GM18519 (cell line): ENCODE measurements around the gene CD44.
"Not testable (repeated sequence)": the region's sequence is repeated elsewhere in the genome, so short reads cannot be mapped to it uniquely, and the experiment has no call there.

Source experiments
- ATAC-seq: cut with Tn5 transposase; IDR thresholded peaks from one replicate; pipeline ENCODE4 v1.9.1; 2021; ENCODE audit warnings: mild to moderate bottlenecking, moderate library complexity; ENCODE audit not compliant: unreplicated experiment, low FRiP score

Gene CD44

DNA sequence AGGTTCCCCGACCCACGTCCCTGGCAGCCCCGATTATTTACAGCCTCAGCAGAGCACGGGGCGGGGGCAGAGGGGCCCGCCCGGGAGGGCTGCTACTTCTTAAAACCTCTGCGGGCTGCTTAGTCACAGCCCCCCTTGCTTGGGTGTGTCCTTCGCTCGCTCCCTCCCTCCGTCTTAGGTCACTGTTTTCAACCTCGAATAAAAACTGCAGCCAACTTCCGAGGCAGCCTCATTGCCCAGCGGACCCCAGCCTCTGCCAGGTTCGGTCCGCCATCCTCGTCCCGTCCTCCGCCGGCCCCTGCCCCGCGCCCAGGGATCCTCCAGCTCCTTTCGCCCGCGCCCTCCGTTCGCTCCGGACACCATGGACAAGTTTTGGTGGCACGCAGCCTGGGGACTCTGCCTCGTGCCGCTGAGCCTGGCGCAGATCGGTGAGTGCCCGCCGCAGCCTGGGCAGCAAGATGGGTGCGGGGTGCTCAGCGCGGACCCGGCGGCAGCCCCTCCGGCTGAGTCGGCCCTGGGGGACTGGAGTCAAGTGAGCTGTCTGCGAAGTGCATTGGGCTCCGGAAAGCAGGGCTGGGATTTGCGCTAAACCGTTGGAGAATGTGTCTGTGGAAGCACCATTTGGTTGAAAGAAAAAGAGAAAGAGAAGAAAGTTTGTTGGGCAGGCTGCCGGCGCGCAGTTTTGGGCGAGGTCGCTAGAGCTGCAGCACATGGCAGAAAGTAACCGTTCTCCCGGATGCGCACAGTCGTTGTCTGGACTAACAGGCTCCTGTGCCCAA lies at the start of gene CD44:
Gene CD44, plus strand, starts transcription at position 229 of the 779 bp plus-strand sequence. Its CDS starts 133 bp downstream, at position 362.
- ATAC-seq, result no peak

DNA sequence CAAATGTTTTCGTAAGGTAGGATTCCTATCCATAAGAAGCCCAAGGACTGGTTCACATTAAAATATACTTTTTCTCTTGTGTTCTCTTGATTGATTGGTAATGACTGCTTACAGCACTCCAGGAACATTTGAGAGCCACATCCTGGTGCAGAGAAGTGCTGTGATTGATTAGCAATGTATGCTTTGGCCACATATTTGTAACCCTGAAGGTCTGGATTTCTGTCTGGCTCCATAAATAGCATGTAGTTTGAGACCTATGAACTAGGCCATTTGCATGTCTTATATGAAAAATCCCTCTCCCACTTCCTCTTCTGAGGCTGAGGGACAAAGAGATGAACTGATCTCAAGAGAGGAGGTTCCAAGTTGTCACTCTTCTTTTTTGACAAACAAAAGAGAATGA lies 49.3 kb upstream of the CD44 start:
- peak; percentile 65 for ATAC-seq

DNA sequence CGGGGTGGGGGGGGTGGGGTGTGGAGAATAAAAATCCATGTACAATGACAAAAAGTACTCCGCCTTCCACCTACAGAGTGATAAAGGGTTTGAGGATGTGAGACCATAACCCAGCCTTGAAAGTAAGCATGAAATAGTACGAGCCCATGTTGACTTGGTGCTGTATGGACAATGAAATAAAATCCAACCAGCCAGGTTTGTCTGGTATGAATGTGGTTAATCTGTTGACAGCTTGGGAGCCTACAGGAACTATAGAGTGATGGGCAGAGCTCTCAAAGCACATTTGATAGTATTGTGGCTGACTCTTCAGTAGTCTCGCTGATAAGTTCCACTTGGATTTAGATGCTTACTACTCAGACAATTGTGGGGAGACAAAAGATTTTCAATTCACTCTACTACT lies 48.8 kb upstream of the CD44 start:
- ATAC-seq, result no peak

DNA sequence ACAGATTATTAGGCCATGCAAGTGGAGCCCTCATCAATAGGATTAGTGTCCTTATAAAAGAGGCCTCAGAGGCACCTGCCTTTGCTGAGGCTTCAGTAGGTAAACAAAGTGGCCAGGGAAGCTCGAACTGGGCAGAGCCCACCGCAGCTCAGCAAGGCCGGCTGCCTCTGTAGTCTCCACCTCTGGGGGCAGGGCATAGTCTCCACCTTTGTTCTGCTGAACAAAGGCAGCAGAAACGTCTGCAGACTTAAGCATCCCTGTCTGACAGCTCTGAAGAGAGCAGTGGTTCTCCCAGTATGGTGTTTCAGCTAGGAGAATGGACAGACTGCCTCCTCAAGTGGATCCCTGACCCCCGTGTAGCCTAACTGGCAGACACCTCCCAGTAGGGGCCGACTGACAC lies 48.0 kb upstream of the CD44 start:
- ATAC-seq, result not testable (repeated sequence)

DNA sequence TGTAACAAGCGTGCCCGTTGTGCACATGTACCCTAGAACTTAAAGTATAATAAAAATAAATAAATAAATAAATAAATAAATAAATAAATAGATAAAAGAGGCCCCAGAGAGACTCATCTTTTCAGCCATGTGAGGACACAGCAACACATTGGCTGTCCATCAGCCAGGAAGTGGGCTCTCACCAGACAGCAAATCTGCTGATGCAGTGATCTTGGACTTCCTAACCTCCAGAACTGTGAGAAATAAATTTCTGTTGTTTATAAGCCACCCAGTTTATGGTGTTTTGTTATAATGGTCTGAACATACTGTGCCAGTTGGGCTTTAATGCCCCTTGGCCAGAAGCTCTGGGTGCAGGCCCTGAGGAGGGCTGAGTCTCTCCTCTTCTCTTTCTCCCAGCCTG lies 42.2 kb upstream of the CD44 start:
- ATAC-seq, result no peak

DNA sequence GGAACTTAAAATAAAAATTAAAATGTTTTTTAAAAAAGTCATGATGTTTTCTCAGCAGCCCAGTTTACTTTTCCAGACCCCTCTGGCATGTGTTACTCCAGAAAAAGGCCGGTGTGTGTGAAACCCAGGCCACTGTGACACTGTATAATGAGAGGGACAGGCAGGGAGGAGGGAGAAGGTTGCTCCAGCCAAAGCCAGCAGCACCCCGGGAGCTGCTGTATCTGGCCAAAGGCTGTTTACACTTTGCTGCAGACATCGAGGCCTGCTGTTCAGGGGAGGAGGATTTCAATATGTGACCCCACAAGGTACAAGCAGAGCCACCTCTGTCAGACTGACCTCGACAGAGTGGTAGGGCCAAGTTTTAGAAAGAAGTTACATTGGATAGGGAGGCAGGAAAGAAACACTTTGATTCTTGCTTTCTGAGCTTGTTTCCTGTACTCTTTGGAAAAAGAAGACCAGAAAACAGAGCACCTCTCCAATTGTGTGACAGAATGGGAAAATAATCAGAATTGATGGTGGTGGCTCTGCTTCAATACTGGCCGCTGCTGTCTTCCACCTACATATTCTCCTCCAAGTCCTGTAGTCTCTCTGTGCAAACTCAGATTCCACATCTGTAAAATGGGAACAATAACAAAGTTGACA lies 41.0 kb upstream of the CD44 start:
- no peak for ATAC-seq

DNA sequence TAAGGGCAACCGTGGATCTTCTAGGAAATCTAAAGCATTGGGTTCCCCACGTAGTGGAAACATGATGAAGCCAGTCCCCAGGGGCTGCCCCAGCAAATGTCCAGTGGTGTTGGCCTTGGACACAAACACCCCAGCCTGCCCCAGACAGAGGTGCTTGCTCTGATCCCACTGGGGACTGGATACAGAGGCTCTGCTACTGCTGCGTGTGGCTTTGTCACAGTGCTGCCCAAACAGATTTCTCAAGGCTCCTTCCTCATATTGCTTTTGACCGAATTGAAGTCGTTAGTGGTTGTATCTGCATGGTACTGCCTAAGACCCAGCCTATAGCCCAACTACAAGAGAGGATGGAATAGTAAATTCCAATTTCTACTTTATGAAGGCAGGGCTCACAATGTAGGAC lies 40.1 kb upstream of the CD44 start:
- ATAC-seq, result no peak

DNA sequence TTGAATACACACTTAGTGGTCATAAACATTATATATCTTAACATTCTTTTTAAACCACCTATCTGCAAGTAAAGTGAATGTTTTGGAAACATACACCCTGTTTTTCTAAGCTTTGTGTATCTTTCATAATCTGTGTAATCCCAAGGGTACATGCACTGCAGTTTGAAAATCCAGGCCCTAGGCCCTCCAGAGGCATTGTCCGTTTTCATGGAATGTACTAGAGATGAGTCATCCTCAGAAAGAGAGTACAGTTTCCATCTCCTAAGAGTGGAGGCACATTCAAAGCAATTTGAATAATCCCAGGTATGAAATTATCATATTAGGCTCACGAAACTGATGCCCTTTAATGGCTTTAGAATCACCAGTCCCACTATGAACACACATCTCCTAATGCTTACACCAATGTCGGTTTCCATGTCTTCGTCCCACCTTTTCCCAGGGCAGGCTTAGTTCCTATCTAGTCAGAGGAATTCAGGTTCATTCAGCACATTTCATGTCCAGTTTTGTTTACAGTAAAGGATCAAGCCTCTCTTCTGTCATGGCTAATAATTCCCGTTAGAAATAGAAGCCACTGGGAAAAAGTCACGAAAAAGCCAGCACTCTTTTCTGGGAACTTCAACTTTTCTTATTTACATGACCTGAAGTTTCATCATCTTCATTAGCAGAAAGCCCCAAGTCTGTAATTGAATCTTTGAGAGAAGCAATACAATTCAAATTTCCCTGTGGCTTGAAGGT lies 39.5 kb upstream of the CD44 start:
- ATAC-seq, result no peak

DNA sequence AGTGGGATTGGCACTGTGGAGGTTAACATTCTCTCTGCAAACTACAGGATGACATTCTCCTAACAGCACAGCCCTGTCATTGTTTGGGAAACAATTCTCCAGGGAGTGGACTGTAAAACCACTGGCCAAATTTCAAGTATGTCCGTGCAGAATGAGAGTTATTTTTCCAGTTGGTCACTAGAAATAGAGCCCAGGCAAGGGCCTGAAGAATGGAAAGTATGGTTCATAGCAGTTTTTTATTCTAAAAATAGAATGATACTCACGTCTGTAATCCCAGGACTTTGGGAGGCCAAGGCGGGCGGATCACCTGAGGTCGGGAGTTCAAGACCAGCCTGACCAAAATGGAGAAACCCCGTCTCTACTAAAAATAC lies 39.0 kb upstream of the CD44 start:
- ATAC-seq, result no peak

DNA sequence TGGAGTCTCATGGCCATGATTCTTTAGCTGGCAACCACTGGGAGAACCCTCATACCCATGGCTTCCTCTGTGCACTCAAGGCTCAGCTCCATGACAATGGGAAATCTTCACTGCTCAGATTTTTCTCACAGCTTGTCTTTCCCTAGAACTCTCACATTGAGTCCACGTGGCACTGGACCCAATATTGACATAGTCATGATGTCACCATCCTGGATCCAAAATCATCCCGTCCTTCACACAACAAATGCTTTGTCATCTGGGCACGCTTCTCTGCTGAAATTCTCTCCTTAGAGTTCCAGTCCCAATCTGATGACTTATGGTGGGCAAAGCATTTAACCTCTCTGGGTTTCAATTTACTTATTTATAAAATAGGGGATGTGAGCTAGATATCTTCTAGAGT lies 37.7 kb upstream of the CD44 start:
- ATAC-seq, result no peak

DNA sequence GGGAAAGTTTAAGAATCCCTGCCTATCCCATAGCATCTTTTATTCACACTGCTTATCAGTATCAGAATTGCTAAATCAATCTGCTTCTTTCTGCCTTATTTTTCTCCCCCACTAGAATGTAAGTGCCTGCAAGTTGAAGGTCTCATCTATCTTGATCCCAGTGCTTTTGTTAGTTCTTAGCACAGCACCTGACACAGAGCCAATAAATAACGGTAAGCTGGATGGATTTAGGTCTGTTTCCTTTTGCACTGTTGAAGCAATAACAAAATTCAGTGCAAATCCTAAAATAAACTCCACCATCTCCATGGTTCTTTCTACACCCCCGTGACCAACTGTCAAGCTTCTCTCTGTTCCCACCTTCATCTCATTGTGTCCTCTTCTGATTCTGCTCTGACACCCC lies 36.7 kb upstream of the CD44 start:
- ATAC-seq, result no peak

DNA sequence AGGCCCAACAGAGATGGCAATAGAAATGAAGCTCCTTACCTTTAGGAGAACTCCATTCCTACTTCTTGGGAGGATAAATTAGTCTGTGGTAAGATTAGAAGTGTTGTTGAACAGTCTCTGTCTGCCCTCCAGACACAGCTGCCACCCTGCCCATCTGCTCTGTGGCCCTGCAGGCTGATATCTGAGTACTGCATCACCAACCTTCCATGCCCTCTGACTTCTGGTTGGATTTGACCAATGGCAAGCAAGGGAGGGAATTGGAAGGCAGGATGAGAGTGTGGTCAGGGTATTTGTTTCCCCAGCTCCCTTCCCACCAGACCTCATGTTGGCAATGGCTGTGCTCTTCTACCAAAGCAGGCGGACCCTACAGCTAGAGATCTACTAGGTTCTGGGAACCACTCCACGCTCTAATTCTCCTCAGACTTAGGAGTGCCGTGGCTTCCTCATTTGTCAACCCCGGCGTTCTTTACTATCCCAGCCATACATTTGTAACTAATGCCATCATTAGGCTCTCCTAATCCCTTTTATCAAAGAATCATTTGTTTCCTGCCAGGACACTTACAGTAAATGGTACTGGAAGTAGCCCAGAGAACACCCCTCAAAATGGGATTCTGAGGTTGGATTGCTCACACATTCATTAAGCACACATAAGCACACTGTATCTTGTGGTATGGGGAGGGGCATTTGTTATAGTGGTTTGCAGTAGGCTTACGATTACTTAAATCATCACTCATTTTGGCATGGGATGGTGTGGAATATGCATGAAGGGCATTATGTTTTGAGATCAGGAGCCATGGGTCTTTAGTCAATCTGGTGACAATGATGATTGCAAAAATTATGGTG lies 35.4 kb upstream of the CD44 start:
- ATAC-seq, result no peak

DNA sequence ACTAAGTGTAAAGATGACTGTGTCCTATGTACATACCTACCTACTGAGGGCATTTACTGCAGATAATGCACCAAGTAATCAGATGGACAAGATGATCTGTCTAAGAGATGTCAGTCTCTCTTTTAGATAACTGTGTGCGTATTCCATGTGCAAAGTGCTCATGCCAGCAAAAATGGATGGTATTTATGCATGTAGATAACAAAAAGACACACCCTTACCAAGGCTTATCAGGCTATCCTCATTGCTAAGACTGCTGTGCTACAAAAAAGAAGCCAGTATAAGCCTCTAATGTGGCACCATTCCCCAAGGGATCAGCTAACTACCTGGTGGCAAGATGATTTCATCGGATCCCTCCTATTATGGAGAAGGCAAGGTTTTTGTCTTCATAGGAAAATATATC lies 34.3 kb upstream of the CD44 start:
- ATAC-seq, result no peak

DNA sequence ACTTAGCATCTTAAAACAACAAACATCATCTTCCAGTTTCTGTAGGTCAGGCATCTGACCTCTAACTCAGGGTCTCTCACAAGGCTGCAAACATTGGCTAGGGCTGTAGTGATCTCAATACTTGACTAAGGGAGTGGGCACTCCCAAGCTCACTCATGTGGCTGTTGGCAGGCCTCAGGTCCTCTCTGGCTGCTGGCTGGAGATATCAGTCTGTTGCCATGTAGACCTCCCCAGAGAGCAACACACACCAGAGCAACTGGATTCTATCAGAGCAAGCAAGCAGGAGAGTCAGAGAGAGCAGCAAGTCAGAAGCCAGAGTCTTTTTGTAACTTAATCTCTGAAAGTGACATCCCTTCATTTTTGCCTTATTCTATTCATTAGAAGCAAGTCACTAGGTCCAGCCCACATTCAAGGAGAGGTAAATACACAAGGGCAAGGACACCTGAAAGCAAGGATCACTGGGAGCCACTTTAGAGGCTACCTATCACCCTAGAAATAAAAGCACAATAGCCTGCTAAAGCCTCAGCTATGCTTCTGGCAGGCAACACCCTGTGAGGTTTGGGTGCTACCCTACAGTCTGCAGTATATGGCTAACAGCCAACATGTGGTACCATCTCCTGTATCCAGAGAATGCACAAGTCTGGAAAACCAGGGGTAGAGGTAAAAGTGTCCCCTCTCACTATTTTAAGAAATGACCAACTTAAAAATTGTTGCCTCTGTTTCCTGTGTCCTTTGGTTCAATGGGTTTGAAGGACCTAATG lies 33.5 kb upstream of the CD44 start:
- no peak for ATAC-seq

DNA sequence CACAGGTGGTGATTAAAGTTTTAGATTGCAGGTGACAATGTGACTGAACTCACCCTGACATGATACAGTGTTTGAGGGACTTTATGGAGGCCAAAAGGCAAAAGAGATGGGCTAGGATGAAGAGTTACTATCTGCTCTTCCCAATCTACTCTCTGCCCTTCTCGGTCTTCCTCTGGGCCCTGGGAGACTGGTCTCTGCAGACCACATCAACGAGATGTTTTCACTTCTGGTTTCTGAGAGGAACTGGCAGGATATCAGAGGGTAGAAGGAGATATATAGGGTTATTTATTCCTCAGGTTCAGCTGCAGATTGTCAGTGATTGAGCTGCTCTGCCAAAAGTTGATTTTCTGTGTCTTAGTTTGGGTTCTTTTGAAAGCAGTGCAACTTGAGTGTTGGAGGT lies 32.4 kb upstream of the CD44 start:
- peak; percentile 49 for ATAC-seq

DNA sequence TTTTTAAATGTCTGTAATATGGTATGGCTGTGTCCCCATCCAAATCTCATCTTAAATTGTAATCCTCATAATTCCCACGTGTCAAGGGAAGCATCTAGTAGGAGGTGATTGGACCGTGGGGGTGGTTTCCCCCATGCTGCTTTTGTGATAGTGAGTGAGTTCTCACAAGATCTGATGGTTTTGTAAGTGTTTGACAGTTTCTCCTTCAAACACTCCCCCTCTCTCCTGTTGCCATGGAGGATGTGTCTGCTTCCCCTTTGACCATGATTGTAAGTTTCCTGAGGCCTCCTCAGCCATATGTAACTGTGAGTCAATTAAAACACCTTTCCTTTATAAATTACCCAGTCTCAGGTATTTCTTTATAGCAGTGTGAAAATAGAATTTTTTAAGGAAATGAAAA lies 31.1 kb upstream of the CD44 start:
- ATAC-seq, result no peak

DNA sequence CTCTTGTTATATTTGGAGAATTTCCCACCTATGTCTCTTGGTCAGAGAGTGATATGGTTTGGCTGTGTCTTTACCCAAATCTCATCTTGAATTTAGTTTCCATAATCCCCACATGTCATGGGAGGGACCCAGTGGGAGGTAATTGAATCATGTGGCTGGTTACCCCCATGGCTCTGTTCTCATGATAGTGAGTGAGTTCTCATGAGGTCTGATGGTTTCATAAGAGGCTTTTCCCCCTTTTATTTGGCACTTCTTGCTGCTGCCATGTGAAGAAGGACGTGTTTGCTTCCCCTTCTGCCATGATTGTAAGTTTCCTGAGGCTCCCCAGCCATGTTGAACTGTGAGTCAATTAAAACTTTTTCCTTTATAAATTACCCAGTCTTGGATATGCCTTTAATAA lies 30.6 kb upstream of the CD44 start:
- ATAC-seq, result not testable (repeated sequence)

DNA sequence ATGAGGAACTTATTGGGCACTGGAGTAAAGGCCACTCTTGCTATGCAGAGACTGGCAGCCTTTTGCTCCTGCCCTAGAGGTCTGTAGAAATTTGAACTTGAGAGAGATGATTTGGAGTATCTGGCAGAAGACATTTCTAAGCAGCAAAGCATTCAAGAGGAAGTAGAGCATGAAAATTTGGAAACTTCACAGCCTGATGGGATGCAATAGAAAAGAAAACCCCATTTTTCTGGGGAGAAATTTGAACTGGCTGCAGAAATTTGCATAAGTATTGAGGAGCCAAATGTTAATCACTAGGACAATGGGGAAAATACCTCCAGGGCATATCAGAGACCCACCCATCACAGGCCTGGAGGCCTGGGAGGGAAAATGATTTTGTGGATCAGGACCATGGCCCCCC lies 29.9 kb upstream of the CD44 start:
- no peak for ATAC-seq

DNA sequence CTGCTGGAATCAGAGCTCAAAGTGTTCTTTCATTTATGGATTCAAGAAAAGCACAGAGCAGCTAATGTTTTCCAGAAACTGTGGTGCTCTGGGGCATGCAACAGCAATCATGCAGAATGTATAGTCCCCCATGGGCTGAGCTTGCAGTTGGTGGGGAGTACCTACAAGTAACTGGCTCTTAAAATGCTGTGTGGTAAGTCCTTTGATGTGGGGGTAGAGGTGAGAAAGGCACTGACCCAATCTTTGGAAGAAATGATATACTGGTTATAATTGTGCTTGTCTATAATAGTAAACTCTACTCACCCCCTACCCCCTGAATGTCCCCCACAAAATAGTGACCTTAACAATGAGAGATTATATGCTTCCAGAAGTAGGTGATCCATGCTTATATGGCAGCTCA lies 29.1 kb upstream of the CD44 start:
- ATAC-seq, result no peak
